HG02870 (cell line): Measurements from ENCODE around the gene RRP9.
"Not testable (repeated sequence)": the region's sequence is repeated elsewhere in the genome, so short reads cannot be mapped to it uniquely, and the experiment has no call there.

ENCODE experiments used
- ATAC-seq: cut with Tn5 transposase; IDR thresholded peaks from one replicate; pipeline ENCODE4 v1.9.1; 2021; ENCODE audit warnings: mild to moderate bottlenecking, moderate library complexity; ENCODE audit not compliant: unreplicated experiment

RRP9 gene

GRCh38 chr3:51941798-51942602 lies at the start of gene RRP9, which contains the start of gene PARP3:
Gene RRP9 (minus strand): TSS chr3:51941904. CDS start chr3:51941867, 37 bp downstream.
Gene PARP3 (plus strand): TSS chr3:51942363. CDS start chr3:51943356, 993 bp downstream.
- peak; percentile 86 for ATAC-seq

GRCh38 chr3:51990501-51990971 lies 48.8 kb upstream of the RRP9 start:
- not testable (repeated sequence) for ATAC-seq

GRCh38 chr3:51988286-51989146 lies 46.8 kb upstream of the RRP9 start:
- ATAC-seq, result no peak

- ATAC-seq, result no peak
Measured at GRCh38 chr3:51987568-51987967, 45.9 kb upstream of the RRP9 start.

GRCh38 chr3:51986010-51986947 lies 44.6 kb upstream of the RRP9 start:
- ATAC-seq, result no peak

- no peak for ATAC-seq
Measured at GRCh38 chr3:51985063-51985462, 43.4 kb upstream of the RRP9 start.

- ATAC-seq, result no peak
Measured at GRCh38 chr3:51984269-51984647, 42.6 kb upstream of the RRP9 start.

GRCh38 chr3:51983578-51984268 lies 42.0 kb upstream of the RRP9 start:
- ATAC-seq, result no peak

- peak; percentile 74 for ATAC-seq
Measured at GRCh38 chr3:51982838-51983577, 41.3 kb upstream of the RRP9 start, which contains the start of gene ACY1. Gene ACY1 (plus strand): TSS chr3:51983535. CDS start chr3:51984065, 530 bp downstream.

GRCh38 chr3:51982352-51982837 lies 40.7 kb upstream of the RRP9 start:
- peak; percentile 38 for ATAC-seq

GRCh38 chr3:51980253-51980652 lies 38.5 kb upstream of the RRP9 start:
- no peak for ATAC-seq

GRCh38 chr3:51978143-51978502 lies 36.4 kb upstream of the RRP9 start:
- no peak for ATAC-seq

- no peak for ATAC-seq
Measured at GRCh38 chr3:51977446-51978142, 35.9 kb upstream of the RRP9 start.

- no peak for ATAC-seq
Measured at GRCh38 chr3:51975852-51976549, 34.3 kb upstream of the RRP9 start.

GRCh38 chr3:51974963-51975851 lies 33.5 kb upstream of the RRP9 start, which contains the start of gene ABHD14A:
Gene ABHD14A (plus strand): TSS chr3:51975064. CDS start chr3:51975136, 72 bp downstream.
- peak; percentile 54 for ATAC-seq

GRCh38 chr3:51974277-51974962 lies 32.7 kb upstream of the RRP9 start:
- ATAC-seq, result peak; percentile 10
